Type B pancreatic cell (in vitro differentiated cells): ENCODE results near the gene CRKL. TPM values are rescaled to one million over a fixed set of nuclear protein-coding genes. Genes with fewer than 3 reads are reported as not detected.

ENCODE experiments used
- DNase-seq: peaks from one replicate; pipeline ENCODE4 v3.0.0; 2021; ENCODE audit warnings: mixed read lengths; ENCODE audit not compliant: unreplicated experiment; ENCODE audit errors: extremely low spot score
- H3K27ac Mint-ChIP-seq: 2 replicates; pipeline ENCODE4 v1.8.0; 2021; ENCODE audit warnings: mild to moderate bottlenecking, mixed read lengths
- H3K27me3 Mint-ChIP-seq: 2 replicates; pipeline ENCODE4 v1.8.0; 2021; ENCODE audit warnings: mixed read lengths
- H3K36me3 Mint-ChIP-seq: 2 replicates; pipeline ENCODE4 v1.8.0; 2021; ENCODE audit warnings: mixed read lengths
- H3K4me1 Mint-ChIP-seq: one replicate; pipeline ENCODE4 v1.8.0; 2021; ENCODE audit warnings: mixed read lengths; ENCODE audit not compliant: unreplicated experiment
- H3K4me3 Mint-ChIP-seq: 2 replicates; pipeline ENCODE4 v1.8.0; 2021; ENCODE audit warnings: mild to moderate bottlenecking, mixed read lengths
- H3K9me3 Mint-ChIP-seq: 2 replicates; pipeline ENCODE4 v1.8.0; 2021; ENCODE audit warnings: mixed read lengths
- CTCF ChIP-seq: fragments of 200-600 bp; sonication (generic); conservative IDR thresholded peaks from 2 replicates; pipeline ENCODE4 v1.5.0; 2021; ENCODE audit warnings: antibody characterized with exemption, mild to moderate bottlenecking
- total RNA-seq: library from RNA; stranded (reverse); gene quantifications from 2 replicates; pipeline ENCODE4 v1.2.1, GENCODE V29; 2021; ENCODE audit warnings: low replicate concordance

CRKL gene
- total RNA-seq, 1 donor from 2014 or later = 78.1 TPM

- no peaks in the 10 kb centered on the region for H3K9me3 Mint-ChIP-seq
- no peak overlapping the region for H3K27ac Mint-ChIP-seq
- no peak overlapping the region for H3K4me3 Mint-ChIP-seq
- no peaks in the 10 kb centered on the region for H3K36me3 Mint-ChIP-seq
- no peak for TF ChIP-seq CTCF
- no peak for DNase-seq
- peaks cover 3% of the 10 kb centered on the region for H3K27me3 Mint-ChIP-seq
- peaks cover 13% of the 10 kb centered on the region for H3K4me1 Mint-ChIP-seq
Measured at GRCh38 chr22:20977019-20977418, 59.8 kb downstream of the CRKL start.

- H3K36me3 Mint-ChIP-seq = no peaks in the 10 kb centered on the region
- peaks cover 13% of the 10 kb centered on the region for H3K4me1 Mint-ChIP-seq
- no peak overlapping the region for H3K4me3 Mint-ChIP-seq
- no peaks in the 10 kb centered on the region for H3K9me3 Mint-ChIP-seq
- TF ChIP-seq CTCF = no peak
- no peak overlapping the region for H3K27ac Mint-ChIP-seq
- H3K27me3 Mint-ChIP-seq = peaks cover 3% of the 10 kb centered on the region
- no peak for DNase-seq
Measured at GRCh38 chr22:20977516-20978170, 60.4 kb downstream of the CRKL start.

- Mint-ChIP-seq H3K36me3 (no peaks in the 10 kb centered on the region), H3K9me3 (no peaks in the 10 kb centered on the region), H3K27ac (no peak overlapping the region), H3K4me3 (no peak overlapping the region), H3K4me1 (peaks cover 13% of the 10 kb centered on the region), H3K27me3 (peaks cover 3% of the 10 kb centered on the region)
- DNase-seq = no peak
- no peak for TF ChIP-seq CTCF
Measured at GRCh38 chr22:20978419-20978818, 61.2 kb downstream of the CRKL start.

- peaks cover 4% of the 10 kb centered on the region for H3K36me3 Mint-ChIP-seq
- H3K9me3 Mint-ChIP-seq = no peaks in the 10 kb centered on the region
- H3K4me3 Mint-ChIP-seq = peak overlapping the region; percentile 91
- H3K27me3 Mint-ChIP-seq = peaks cover 3% of the 10 kb centered on the region
- no peak for DNase-seq
- no peak for TF ChIP-seq CTCF
- H3K27ac Mint-ChIP-seq = peak overlapping the region; percentile 92
- peaks cover 18% of the 10 kb centered on the region for H3K4me1 Mint-ChIP-seq
Measured at GRCh38 chr22:20979243-20979809, 62.1 kb downstream of the CRKL start.

- no peak for TF ChIP-seq CTCF
- no peaks in the 10 kb centered on the region for H3K9me3 Mint-ChIP-seq
- DNase-seq = no peak
- peaks cover 3% of the 10 kb centered on the region for H3K27me3 Mint-ChIP-seq
- peaks cover 18% of the 10 kb centered on the region for H3K4me1 Mint-ChIP-seq
- peak overlapping the region; percentile 92 for H3K27ac Mint-ChIP-seq
- H3K4me3 Mint-ChIP-seq = peak overlapping the region; percentile 91
- H3K36me3 Mint-ChIP-seq = peaks cover 4% of the 10 kb centered on the region
Measured at GRCh38 chr22:20979940-20980453, 62.8 kb downstream of the CRKL start.
